EH (cell line): Measurements from ENCODE around the gene PACRG.

Experiments used
- DNase-seq: peaks from one replicate; pipeline ENCODE4 v3.0.0-alpha.2; 2015; ENCODE audit warnings: low read depth

Gene PACRG

GRCh38 chr6:163177007-163177406 is 449.2 kb downstream of the PACRG start:
- DNase-seq: no peak

GRCh38 chr6:163177892-163178420 is 450.2 kb downstream of the PACRG start:
- DNase-seq: no peak

- no peak for DNase-seq
Observed at GRCh38 chr6:163179061-163179460, 451.3 kb downstream of the PACRG start.

GRCh38 chr6:163179721-163180120 is 451.9 kb downstream of the PACRG start:
- no peak for DNase-seq

GRCh38 chr6:163180874-163181541 is 453.2 kb downstream of the PACRG start:
- no peak for DNase-seq

- no peak for DNase-seq
Observed at GRCh38 chr6:163181666-163182180, 453.9 kb downstream of the PACRG start.

- no peak for DNase-seq
Observed at GRCh38 chr6:163182696-163183095, 454.9 kb downstream of the PACRG start.

GRCh38 chr6:163183806-163184205 is 456.0 kb downstream of the PACRG start:
- DNase-seq: no peak

- no peak for DNase-seq
Observed at GRCh38 chr6:163185744-163186143, 458.0 kb downstream of the PACRG start.

- DNase-seq: no peak
Observed at GRCh38 chr6:163186527-163186926, 458.8 kb downstream of the PACRG start.

GRCh38 chr6:163187201-163187600 is 459.4 kb downstream of the PACRG start:
- DNase-seq: no peak

- no peak for DNase-seq
Observed at GRCh38 chr6:163187606-163188005, 459.8 kb downstream of the PACRG start.

- no peak for DNase-seq
Observed at GRCh38 chr6:163188746-163189145, 461.0 kb downstream of the PACRG start.

- no peak for DNase-seq
Observed at GRCh38 chr6:163189609-163190008, 461.8 kb downstream of the PACRG start.

- no peak for DNase-seq
Observed at GRCh38 chr6:163190786-163191185, 463.0 kb downstream of the PACRG start.

- no peak for DNase-seq
Observed at GRCh38 chr6:163191704-163192537, 464.1 kb downstream of the PACRG start.

GRCh38 chr6:163192591-163192990 is 464.8 kb downstream of the PACRG start:
- no peak for DNase-seq

- DNase-seq: no peak
Observed at GRCh38 chr6:163193326-163193725, 465.6 kb downstream of the PACRG start.

GRCh38 chr6:163195721-163196691 is 468.2 kb downstream of the PACRG start:
- no peak for DNase-seq

- DNase-seq: no peak
Observed at GRCh38 chr6:163197839-163198238, 470.1 kb downstream of the PACRG start.

- DNase-seq: no peak
Observed at GRCh38 chr6:163198396-163198795, 470.6 kb downstream of the PACRG start.

GRCh38 chr6:163199371-163199770 is 471.6 kb downstream of the PACRG start:
- DNase-seq: no peak
